ENCODE results near the gene LRP2BP.

LRP2BP gene

DNA sequence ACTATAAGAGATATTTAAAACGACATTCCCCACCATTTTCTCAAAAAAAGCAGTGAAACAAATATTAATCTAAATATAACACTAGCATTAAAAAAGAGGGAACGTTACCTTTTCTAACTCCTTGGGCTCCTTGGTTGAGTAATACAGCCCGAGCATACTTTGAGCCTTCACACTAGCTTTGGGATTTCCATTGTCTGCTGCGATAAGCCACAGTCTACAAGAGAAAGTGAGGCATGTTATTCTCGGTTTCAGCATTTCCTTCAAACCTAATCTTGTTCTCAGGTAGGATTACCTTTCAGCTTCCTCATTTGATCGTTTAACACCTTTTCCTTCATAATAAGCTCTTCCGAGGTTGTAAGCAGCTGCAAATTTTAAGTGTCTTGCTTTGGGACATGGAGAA, 21.7 kb downstream of the LRP2BP start:
- no peak for ATAC-seq
- TF ChIP-seq ZNF565 (CRISPR knock-in tag; conservative IDR thresholded peaks at IDR 0.05; ENCODE audit: low read depth) (no peak), CSDC2 (CRISPR knock-in tag; IDR thresholded peaks at IDR 0.05) (no peak), ZNF70 (CRISPR knock-in tag; IDR thresholded peaks at IDR 0.05) (no peak), ESRRG (CRISPR knock-in tag; IDR thresholded peaks at IDR 0.05) (no peak), SNAI2 (CRISPR knock-in tag; IDR thresholded peaks at IDR 0.05) (no peak), PPARA (CRISPR knock-in tag; IDR thresholded peaks at IDR 0.05; ENCODE audit: borderline replicate concordance) (no peak), ARNTL (CRISPR knock-in tag; IDR thresholded peaks at IDR 0.05; ENCODE audit: borderline replicate concordance, low read depth) (no peak), ZNF8 (CRISPR knock-in tag; IDR thresholded peaks at IDR 0.05) (no peak), OSR1 (CRISPR knock-in tag; IDR thresholded peaks at IDR 0.05) (no peak), RARB (CRISPR knock-in tag; IDR thresholded peaks at IDR 0.05) (no peak), BACH2 (CRISPR knock-in tag; IDR thresholded peaks at IDR 0.05; ENCODE audit: borderline replicate concordance) (no peak), ZFP30 (CRISPR knock-in tag; IDR thresholded peaks at IDR 0.05) (no peak), ZC3H10 (CRISPR knock-in tag; IDR thresholded peaks at IDR 0.05) (no peak), ISL1 (CRISPR knock-in tag; IDR thresholded peaks at IDR 0.05) (no peak)
- TF ChIP-seq, protein P1, sequence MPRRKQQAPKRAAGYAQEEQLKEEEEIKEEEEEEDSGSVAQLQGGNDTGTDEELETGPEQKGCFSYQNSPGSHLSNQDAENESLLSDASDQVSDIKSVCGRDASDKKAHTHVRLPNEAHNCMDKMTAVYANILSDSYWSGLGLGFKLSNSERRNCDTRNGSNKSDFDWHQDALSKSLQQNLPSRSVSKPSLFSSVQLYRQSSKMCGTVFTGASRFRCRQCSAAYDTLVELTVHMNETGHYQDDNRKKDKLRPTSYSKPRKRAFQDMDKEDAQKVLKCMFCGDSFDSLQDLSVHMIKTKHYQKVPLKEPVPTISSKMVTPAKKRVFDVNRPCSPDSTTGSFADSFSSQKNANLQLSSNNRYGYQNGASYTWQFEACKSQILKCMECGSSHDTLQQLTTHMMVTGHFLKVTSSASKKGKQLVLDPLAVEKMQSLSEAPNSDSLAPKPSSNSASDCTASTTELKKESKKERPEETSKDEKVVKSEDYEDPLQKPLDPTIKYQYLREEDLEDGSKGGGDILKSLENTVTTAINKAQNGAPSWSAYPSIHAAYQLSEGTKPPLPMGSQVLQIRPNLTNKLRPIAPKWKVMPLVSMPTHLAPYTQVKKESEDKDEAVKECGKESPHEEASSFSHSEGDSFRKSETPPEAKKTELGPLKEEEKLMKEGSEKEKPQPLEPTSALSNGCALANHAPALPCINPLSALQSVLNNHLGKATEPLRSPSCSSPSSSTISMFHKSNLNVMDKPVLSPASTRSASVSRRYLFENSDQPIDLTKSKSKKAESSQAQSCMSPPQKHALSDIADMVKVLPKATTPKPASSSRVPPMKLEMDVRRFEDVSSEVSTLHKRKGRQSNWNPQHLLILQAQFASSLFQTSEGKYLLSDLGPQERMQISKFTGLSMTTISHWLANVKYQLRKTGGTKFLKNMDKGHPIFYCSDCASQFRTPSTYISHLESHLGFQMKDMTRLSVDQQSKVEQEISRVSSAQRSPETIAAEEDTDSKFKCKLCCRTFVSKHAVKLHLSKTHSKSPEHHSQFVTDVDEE (CRISPR knock-in tag; IDR thresholded peaks at IDR 0.05), result no peak
- TF ChIP-seq, protein P2, sequence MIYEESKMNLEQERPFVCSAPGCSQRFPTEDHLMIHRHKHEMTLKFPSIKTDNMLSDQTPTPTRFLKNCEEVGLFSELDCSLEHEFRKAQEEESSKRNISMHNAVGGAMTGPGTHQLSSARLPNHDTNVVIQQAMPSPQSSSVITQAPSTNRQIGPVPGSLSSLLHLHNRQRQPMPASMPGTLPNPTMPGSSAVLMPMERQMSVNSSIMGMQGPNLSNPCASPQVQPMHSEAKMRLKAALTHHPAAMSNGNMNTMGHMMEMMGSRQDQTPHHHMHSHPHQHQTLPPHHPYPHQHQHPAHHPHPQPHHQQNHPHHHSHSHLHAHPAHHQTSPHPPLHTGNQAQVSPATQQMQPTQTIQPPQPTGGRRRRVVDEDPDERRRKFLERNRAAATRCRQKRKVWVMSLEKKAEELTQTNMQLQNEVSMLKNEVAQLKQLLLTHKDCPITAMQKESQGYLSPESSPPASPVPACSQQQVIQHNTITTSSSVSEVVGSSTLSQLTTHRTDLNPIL (CRISPR knock-in tag; IDR thresholded peaks at IDR 0.05; ENCODE audit: low read depth), result no peak
- TF ChIP-seq, protein P3, sequence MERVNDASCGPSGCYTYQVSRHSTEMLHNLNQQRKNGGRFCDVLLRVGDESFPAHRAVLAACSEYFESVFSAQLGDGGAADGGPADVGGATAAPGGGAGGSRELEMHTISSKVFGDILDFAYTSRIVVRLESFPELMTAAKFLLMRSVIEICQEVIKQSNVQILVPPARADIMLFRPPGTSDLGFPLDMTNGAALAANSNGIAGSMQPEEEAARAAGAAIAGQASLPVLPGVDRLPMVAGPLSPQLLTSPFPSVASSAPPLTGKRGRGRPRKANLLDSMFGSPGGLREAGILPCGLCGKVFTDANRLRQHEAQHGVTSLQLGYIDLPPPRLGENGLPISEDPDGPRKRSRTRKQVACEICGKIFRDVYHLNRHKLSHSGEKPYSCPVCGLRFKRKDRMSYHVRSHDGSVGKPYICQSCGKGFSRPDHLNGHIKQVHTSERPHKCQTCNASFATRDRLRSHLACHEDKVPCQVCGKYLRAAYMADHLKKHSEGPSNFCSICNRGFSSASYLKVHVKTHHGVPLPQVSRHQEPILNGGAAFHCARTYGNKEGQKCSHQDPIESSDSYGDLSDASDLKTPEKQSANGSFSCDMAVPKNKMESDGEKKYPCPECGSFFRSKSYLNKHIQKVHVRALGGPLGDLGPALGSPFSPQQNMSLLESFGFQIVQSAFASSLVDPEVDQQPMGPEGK (CRISPR knock-in tag; IDR thresholded peaks at IDR 0.05; ENCODE audit: borderline replicate concordance), result no peak
- TF ChIP-seq, protein P4, sequence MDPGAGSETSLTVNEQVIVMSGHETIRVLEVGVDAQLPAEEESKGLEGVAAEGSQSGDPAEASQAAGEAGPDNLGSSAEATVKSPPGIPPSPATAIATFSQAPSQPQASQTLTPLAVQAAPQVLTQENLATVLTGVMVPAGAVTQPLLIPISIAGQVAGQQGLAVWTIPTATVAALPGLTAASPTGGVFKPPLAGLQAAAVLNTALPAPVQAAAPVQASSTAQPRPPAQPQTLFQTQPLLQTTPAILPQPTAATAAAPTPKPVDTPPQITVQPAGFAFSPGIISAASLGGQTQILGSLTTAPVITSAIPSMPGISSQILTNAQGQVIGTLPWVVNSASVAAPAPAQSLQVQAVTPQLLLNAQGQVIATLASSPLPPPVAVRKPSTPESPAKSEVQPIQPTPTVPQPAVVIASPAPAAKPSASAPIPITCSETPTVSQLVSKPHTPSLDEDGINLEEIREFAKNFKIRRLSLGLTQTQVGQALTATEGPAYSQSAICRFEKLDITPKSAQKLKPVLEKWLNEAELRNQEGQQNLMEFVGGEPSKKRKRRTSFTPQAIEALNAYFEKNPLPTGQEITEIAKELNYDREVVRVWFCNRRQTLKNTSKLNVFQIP (CRISPR knock-in tag; IDR thresholded peaks at IDR 0.05; ENCODE audit: borderline replicate concordance, low read depth), result no peak
- TF ChIP-seq, protein P5, sequence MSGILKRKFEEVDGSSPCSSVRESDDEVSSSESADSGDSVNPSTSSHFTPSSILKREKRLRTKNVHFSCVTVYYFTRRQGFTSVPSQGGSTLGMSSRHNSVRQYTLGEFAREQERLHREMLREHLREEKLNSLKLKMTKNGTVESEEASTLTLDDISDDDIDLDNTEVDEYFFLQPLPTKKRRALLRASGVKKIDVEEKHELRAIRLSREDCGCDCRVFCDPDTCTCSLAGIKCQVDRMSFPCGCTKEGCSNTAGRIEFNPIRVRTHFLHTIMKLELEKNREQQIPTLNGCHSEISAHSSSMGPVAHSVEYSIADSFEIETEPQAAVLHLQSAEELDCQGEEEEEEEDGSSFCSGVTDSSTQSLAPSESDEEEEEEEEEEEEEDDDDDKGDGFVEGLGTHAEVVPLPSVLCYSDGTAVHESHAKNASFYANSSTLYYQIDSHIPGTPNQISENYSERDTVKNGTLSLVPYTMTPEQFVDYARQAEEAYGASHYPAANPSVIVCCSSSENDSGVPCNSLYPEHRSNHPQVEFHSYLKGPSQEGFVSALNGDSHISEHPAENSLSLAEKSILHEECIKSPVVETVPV (CRISPR knock-in tag; IDR thresholded peaks at IDR 0.05), result no peak

DNA sequence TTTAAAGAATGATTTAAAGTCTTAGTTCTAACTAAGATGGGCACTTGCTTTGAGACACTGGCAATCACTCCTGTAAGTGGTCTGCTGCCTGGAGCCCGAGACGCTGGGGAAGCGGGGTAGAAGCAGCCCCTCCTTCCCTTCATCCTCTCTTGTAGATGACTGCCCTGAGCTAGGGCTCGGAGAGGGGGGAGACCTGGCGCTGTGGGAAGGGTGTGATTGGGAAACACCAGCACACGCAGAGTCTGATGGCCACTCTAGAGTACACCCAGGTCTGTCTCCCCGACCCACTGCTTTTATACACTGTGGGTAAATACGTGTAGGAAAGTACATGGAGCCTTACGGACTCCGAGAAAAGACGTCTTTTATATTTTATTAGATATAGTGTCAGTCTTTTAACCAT, 24.0 kb downstream of the LRP2BP start:
- no peak for ATAC-seq
- TF ChIP-seq, protein P4 (CRISPR knock-in tag; IDR thresholded peaks at IDR 0.05; ENCODE audit: borderline replicate concordance, low read depth), result no peak
- TF ChIP-seq ARNTL (CRISPR knock-in tag; IDR thresholded peaks at IDR 0.05; ENCODE audit: borderline replicate concordance, low read depth) (no peak), PPARA (CRISPR knock-in tag; IDR thresholded peaks at IDR 0.05; ENCODE audit: borderline replicate concordance) (no peak), ZNF70 (CRISPR knock-in tag; IDR thresholded peaks at IDR 0.05) (no peak), ISL1 (CRISPR knock-in tag; IDR thresholded peaks at IDR 0.05) (no peak), ZFP3 (CRISPR knock-in tag; IDR thresholded peaks at IDR 0.05) (no peak), BACH2 (CRISPR knock-in tag; IDR thresholded peaks at IDR 0.05; ENCODE audit: borderline replicate concordance) (no peak), SNAI2 (CRISPR knock-in tag; IDR thresholded peaks at IDR 0.05) (no peak), ZC3H10 (CRISPR knock-in tag; IDR thresholded peaks at IDR 0.05) (no peak), TCF4 (CRISPR knock-in tag; IDR thresholded peaks at IDR 0.05; ENCODE audit: borderline replicate concordance) (no peak), ESRRG (CRISPR knock-in tag; IDR thresholded peaks at IDR 0.05) (no peak), ZFP30 (CRISPR knock-in tag; IDR thresholded peaks at IDR 0.05) (no peak), ZNF565 (CRISPR knock-in tag; conservative IDR thresholded peaks at IDR 0.05; ENCODE audit: low read depth) (no peak)
- TF ChIP-seq, protein P2 (CRISPR knock-in tag; IDR thresholded peaks at IDR 0.05; ENCODE audit: low read depth), result no peak
- TF ChIP-seq, protein P5 (CRISPR knock-in tag; IDR thresholded peaks at IDR 0.05), result no peak
